Measurements from ENCODE around the gene IMPG2.

IMPG2 gene

DNA sequence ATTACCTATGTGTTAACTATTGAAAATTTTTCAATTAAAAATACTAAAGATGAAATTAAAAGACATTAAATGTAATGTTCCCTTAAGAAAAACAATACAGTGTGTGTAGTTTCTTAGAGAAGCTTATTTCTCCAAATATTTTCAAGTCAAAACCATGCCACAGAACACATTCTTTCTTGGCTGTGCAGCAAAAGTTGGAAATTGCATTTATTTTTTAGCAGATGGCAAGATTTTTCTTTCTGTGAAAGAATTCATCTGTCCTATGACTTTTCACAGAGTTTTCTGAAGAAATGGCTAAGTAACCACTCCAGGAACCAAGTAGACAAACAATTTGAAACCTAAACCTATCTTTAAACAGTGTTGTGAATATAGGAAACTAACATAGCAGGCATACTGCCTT is 47.2 kb downstream of the IMPG2 start:
- no peak for DNase-seq

DNA sequence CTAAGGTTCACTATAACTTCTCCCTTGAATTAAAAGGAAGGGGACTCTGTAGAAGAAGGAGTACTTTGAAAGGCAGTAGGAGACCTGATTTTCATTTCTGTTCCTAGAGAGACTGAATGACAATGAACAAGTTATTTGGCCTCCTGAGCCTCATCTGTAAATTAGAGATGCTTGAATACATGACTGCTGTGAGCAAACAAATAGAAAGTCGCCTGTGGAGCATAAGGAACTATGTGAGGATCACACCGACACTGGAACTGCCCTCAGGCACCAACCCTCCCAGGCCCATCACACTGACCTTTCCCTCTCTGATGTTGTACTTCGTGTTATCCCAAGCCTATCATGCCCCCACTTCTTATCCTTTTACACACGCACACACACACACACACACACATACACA is 48.6 kb downstream of the IMPG2 start:
- no peak for DNase-seq

- no peak for DNase-seq
Measured at GRCh38 chr3:101270149-101270548, 50.2 kb downstream of the IMPG2 start.

DNA sequence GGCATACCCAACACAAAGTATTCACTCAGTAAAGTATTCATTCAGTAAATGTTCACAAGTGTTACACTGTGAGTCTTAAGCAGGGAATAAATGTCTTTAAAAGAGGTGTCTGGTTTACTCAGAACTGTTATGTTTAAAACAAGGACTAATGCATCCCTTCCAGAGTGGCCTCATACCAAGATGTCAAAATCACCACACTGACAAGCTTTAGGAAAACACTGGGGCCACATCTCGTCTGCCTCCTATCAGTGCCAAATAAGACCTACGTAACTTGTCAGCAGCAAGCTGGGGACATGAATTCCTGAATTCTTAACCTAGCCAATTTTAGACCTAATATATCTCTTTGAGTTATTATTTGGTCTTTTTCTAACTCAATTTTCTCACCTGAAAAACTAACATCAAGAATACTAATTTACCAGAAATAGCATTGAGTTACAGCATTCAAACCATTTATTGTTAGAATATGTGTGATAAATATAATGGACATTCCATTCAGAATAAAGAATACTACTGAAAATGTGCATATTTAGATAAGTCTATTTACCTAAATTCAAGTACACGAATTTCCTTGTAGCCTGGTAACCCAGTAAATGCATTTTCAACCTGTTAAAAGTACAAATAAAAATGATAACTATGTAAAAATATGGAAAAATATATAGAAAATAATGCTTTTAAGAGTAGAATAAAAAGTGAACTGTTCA is 51.3 kb downstream of the IMPG2 start:
- no peak for DNase-seq

GRCh38 chr3:101268141-101268540 is 52.2 kb downstream of the IMPG2 start:
- DNase-seq: no peak

DNA sequence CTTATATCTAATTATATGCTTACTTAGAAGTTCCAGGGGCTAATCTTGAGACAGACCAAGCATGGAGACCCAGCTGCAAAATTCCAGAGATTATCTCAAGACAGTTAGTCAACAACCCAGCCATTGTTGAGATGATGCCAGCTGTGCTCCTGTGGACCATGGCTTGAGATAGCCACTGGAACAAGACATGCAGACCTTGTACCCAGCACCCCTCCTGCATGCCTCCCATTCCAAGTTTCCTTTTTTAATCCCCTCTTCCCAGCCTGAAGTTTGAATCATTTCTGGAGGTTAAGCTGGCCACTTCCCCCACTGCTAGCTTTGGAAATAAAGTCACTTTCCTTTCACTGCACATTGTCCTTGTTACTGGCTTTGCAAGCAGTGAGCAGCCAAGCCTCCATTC is 53.8 kb downstream of the IMPG2 start:
- DNase-seq: no peak

GRCh38 chr3:101266071-101266470 is 54.3 kb downstream of the IMPG2 start:
- no peak for DNase-seq

GRCh38 chr3:101262393-101263240 is 57.8 kb downstream of the IMPG2 start:
- DNase-seq: no peak

- no peak for DNase-seq
Measured at GRCh38 chr3:101261506-101261905, 58.9 kb downstream of the IMPG2 start.

DNA sequence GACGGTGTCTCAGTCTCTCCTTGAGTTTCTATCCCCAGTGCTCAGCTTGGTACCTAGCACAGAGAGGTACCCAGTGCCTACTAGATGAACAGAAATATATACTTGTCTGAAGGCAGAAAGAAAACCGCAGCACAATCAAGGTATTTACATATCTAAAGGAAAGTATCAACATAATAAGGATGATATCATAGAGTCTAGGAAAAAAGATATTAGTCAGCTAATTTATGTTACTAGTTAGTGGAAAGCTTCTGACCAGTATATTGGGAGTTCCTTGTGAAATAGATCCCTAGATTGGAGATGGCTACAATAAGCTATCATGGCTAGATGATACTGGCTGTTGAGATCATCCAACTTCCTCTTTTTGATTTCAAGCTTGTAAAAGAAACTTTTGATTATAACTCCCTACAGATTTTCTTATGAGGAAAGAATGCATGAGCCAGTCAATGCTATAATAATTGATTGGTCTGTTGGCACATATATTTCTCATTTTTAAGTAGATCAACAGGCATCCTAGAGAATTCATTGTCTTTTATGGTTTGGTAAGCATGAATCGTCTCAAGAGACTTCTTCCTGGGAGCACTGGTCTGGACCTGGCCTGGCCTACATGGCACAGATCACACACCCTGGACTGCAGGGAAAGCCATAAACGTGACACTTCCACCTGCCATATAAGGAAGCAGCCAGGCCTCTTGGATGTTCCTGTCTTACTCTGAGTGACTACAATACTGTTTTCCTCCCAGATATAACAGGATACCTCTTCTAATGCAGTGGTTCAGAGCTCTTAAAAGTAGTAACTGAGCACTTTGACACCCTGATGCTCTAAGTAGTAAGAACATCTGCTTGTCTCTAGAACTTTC is 60.7 kb downstream of the IMPG2 start:
- no peak for DNase-seq

GRCh38 chr3:101256511-101256910 is 63.9 kb downstream of the IMPG2 start:
- DNase-seq: no peak

GRCh38 chr3:101255441-101255840 is 64.9 kb downstream of the IMPG2 start:
- no peak for DNase-seq

GRCh38 chr3:101253396-101253795 is 67.0 kb downstream of the IMPG2 start:
- no peak for DNase-seq

DNA sequence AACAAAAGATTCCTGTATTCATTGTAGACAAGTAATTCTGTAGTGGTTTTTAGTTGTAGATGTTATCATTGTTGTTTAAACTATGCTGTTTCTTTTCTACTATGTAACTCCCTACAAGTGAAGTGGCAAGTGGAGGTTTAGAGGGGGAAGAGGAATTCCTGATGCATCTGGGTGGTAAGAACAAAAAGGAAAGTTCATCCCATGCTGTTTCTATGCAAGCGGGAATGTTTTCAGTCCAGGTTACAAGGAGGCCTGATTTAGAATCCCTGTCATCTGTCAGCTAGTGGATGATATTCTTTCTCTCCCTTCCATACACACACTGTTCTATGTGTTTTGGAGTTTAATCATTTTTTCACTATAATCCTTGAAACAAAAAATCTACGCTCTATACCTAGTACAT is 67.4 kb downstream of the IMPG2 start:
- no peak for DNase-seq

DNA sequence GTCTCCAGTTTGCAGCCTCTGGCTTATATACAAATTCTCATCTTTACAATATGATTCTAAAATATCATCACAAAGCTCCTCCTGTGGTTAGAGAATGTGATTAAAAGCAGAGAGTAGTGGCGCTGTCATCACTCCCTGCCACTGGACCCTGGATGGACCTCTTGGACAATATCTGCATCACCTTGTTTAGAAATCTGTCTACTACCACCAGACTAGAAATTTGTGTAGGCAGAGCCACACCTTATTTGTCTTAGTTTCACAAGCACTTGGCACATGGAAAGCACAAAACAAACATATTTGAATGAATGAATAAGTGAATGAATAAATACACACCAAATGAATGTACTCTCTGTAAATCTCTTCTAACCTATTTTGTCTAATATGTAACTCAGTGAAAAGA is 68.1 kb downstream of the IMPG2 start:
- no peak for DNase-seq

- no peak for DNase-seq
Measured at GRCh38 chr3:101251441-101251840, 68.9 kb downstream of the IMPG2 start.

DNA sequence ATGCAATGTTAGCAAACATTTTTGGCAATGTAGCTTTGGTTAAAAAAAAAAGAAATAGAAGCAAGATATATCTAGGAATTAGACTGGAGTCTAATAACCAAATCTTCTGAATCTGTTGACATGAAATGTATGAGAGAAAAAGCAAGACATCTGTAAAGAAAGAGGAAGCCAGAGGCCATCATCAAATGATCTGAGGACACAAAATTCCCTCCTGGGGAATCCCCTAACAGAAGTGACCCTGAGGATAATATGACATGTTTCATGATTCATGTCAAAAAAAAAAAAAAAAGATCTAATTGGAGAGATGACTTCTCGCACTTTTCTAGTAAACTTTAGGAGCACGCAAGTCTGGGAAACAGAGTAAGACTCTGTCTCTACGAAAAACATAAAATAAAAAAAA is 70.9 kb downstream of the IMPG2 start:
- no peak for DNase-seq

DNA sequence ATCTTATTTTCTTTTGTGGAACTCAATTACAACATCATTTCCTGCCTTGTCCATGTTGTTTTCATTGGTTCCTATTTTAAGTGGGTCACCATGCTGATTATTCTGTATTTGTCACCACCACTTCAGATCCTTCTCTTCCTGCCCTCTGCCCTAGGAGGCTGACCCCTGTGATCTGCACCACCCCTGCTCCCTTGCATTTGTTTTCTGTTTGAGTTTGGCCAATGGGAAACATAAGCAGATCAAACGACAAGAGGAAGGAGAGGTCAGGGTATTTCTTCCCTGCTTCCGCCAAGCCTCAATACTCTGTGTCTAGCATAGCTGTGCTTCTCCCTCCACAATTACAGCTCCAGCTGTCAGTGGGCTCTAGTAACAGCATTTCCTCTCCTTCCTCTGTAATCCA is 71.6 kb downstream of the IMPG2 start:
- no peak for DNase-seq

GRCh38 chr3:101244212-101244575 is 76.2 kb downstream of the IMPG2 start:
- DNase-seq: no peak

DNA sequence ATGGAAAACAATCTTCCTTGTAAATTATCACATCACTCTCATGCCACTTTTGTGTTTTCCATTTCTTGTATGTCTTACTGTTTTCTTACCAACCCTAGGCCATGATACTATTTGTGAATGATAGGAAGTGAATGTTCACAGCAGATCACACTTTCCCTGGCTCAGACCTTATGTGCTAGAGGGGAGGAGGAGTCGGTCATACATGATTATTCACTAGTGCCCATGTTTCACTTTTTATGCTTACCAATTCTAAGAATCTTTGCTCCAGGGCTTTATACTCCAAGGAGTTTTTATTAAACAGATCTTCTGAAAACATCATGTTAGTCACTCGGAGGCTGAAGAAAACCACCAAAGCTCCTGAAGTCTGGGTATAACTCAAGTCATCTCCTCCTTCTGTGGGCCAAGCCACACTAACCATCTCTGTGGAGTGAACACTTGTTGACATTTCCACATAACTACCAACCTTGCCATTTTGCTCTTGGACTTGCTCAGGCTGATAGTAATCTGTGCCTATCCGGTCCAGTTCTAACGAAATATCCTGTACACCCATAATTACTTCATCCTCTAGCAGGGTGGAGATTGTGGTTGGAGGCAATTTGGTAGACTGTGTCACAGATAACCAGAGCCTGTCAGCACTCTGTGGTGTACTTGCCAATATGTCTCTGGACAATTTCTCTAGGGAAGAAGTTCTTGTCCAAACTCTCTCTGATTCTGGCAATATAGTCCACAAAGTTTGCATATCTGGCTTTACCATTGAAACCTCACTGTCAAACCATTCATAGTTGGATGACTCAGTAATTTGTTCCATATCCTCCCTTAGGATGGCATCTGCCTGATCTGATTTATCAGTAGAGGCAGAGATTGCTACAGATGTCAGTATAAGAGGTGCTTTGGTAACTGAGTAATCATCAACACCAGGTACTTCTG is 76.8 kb downstream of the IMPG2 start:
- no peak for DNase-seq

DNA sequence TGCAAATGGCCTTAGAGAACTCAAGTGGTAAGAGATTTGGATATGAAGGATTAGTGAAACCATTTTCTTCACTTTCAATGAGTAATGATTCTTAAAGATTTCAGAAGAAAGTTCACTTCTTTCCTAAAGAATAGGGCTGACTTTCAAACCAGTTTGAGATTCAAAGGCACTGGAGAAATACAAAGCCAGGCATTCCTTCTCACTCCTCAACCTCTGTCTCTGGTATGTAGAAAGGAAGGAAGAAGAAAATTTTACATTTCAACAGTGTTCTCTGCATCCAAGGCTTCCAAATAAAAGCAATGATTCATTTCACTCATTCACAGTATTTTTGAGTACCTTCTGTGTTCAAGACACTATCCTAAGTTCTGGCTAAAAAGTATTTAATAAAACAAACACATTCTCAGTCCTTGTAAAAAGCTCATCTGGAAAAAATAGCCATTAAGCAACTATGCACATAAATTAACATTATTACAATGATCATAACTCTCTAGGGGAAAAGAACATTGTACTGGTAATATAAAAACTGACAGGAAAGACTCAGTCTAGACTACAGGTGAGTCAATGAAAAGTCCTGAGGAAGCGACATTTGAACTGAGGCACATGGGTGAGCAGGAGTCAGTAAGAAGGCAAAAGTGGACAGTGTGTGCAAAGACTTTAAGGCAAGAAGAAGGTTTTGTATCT is 79.5 kb downstream of the IMPG2 start:
- no peak for DNase-seq

GRCh38 chr3:101235048-101235447 is 85.3 kb downstream of the IMPG2 start:
- DNase-seq: no peak
